NCI-H2171 treated with DMSO at 0.1 percent for 48 hours (cell line): ENCODE data around the gene CCDC107.
"Not testable (repeated sequence)": the region's sequence is repeated elsewhere in the genome, so short reads cannot be mapped to it uniquely, and the experiment has no call there.

Source experiments
- DNase-seq: peaks from one replicate; lab custom pipeline; 2025; lab: John Stamatoyannopoulos, UW

CCDC107 gene

GRCh38 chr9:35658137-35658967, at the start of gene CCDC107:
Gene CCDC107 (plus strand): TSS chr9:35658292. CDS start chr9:35658380, 88 bp downstream.
- DNase-seq: peak; percentile 74

DNA sequence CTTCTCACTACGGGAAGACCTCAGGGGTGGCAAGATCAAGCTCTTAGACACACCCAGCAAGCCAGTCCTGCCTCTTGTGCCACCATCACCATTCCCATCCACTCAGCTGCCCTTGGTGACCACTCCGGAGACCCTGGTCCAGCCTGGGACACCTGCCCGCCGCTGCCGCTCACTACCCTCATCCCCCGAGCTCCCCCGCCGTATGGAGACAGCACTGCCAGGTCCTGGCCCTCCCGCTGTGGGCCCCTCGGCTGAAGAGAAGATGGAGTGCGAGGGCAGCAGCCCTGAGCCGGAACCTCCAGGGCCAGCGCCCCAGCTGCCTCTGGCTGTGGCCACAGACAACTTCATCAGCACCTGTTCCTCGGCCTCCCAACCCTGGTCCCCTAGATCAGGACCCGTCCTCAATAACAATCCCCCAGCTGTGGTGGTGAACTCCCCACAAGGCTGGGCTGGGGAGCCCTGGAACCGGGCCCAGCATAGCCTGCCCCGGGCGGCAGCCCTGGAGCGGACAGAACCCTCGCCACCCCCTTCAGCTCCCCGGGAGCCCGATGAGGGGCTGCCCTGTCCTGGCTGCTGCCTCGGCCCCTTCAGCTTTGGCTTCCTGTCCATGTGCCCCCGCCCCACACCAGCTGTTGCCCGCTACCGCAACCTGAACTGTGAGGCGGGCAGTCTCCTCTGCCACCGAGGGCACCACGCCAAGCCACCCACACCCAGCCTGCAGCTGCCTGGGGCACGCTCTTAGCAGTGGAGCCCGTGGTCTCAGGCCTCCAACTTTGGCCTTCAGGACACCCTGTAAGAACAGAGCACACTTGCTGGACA, 48.9 kb upstream of the CCDC107 start:
- no peak for DNase-seq

GRCh38 chr9:35609820-35610163, 48.3 kb upstream of the CCDC107 start:
- DNase-seq: no peak

GRCh38 chr9:35611230-35611797, 46.8 kb upstream of the CCDC107 start:
- peak; percentile 9 for DNase-seq

GRCh38 chr9:35612066-35612465, 46.0 kb upstream of the CCDC107 start:
- DNase-seq: not testable (repeated sequence)

- no peak for DNase-seq
Observed at GRCh38 chr9:35612843-35613242, 45.2 kb upstream of the CCDC107 start.

- no peak for DNase-seq
Observed at GRCh38 chr9:35615981-35616680, 42.0 kb upstream of the CCDC107 start.

GRCh38 chr9:35616681-35617459, 41.2 kb upstream of the CCDC107 start:
- no peak for DNase-seq

DNA sequence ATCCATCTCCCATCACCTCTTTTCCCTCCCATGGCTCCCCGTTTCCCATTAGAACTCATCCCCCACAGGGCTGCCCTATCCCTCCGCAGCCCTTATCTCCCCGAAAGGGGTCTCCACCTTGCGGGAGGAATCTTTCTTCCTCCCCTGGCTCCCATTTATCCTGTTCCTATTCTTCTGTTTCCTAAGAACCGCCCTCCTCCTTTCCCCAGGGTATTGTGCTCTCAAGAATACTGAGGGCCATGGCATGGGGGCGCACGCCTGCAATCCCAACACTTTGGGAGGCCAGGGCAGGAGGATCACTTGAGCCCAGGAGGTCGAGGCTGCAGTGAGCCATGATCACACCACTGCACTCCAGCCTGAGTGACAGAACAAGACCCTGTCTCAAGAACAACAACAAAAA, 40.5 kb upstream of the CCDC107 start:
- DNase-seq: no peak

DNA sequence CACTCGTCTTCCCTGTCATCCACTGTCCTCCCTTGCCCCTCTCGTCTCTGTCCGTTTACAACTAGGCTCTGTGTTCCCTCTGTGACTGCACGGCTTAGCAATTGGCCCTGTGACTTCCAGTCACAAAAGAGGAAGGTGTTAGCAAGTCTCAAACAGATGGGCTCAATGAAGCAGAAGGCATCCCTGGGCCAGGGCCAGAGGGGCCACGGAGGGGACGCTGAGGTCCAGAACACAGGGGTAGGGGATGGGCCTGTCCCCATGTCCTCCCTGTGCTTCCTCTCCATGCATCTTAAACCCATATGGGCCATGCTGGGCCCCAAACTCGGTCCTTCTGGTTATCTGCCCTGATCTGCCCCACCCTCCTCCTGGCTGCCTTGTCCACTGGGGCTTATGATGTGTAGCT, 39.8 kb upstream of the CCDC107 start, which contains the start of gene CD72:
Gene CD72, minus strand, starts transcription at position 89 of the 403 bp plus-strand sequence. CDS start 110 bp downstream, outside the sequence.
- DNase-seq: peak; percentile 11

DNA sequence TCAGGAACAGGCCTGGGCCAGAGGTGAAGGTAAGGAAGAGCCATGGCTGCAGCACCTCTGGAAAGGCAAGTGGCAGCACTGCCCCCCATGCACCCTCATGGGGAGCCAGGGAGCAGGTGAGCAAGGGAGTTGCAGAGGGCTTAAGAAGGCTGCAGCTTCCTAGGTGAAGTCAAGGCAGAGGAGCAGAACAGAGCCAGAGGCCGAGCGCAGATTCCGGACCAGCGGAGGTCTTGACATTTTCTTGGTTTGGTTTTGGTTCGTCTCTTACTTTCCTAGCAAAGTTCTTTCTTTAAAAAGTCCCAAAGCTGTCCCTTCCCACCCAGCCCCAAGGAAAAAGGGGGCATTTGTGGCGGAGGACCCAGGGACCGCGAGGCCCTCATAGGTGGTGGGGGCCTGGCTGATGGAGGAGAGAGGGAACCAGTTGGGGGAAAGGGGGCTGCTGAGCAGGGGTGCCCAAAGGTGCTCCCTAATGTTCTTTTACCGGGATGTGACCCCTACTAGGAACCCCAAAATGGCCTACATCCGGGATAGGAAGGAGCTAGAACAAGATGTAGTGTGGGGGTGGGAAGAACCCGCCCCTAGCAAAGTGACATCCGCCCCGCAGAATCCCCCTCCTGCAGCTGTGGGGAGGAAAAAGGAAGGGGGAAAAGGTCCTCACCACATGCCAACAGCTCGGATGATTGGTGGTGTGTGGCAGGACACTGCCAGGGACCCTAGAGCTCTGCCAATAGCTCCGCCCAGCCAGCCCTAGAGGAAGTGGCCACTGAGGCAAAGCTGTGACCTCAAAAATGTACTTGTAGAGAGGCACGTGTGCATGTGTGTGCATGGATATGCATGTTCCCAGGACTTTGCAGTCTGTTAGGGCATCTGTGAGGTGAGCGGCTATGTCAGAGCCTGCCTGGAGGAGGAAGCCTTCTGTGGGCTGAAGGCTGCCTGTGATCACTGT, 39.0 kb upstream of the CCDC107 start:
- no peak for DNase-seq

DNA sequence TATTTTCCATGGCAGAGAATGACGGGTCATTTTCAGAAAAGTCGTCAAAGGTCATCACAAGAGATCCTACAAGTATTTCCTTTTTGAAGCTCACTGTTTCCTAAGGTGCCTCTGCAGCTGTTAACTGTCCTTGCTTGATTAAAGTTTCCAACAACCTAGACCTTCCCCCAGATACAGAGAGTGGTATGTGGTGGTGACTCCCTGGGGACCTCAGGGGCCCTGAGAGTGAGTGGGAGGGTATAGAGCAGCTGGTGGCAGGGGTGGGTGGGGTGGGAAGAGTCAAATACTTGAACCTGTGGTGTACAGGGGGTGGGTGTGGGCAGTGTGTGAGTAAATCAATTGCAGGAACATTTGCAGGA, 38.3 kb upstream of the CCDC107 start:
- DNase-seq: peak; percentile 6

DNA sequence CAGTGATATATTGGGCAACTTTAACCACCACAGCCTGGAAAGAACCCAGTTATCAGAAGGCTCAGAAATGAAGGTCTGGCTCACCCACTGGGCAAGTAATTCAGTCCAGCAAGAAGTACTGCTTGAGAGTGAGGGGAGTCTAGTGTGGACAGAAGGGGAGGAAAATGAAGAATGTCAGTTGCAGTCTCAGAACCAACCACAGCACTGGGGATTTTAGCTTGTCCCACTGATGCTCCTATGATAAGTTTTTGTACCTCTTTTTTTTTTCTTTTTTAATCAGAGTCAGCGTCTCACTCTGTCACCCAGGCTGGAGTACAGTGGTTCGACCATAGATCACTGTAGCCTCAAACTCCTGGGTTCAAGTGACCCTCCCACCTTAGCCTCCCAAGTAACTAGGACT, 30.5 kb upstream of the CCDC107 start:
- no peak for DNase-seq

DNA sequence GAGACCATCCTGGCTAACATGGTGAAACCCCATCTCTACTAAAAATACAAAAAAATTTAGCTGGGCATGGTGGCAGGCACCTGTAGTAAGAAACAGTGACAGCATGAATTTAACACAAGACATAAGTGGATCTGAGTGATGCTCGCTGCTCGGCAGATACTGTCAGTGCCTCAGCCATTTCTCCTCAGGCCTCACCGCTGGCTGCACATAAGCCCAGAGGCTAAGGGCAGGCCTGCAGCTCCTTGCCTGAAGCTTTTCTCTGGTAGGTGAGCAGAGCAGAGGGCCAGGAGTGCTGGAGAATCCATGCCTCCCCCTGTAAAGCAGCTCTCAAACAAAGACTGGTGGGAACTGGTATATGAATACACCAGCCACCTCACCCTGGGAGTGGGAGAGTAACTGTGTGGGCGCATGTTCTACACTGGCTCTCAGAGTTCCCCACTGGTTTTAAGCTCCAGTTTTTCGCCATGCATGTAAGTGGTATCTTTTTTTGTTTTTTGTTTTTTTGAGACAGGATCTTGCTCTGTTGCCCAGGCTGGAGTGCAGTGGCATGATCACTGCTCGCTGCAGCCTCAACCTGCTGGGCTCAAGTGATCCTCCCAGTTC, 29.6 kb upstream of the CCDC107 start:
- DNase-seq: no peak

DNA sequence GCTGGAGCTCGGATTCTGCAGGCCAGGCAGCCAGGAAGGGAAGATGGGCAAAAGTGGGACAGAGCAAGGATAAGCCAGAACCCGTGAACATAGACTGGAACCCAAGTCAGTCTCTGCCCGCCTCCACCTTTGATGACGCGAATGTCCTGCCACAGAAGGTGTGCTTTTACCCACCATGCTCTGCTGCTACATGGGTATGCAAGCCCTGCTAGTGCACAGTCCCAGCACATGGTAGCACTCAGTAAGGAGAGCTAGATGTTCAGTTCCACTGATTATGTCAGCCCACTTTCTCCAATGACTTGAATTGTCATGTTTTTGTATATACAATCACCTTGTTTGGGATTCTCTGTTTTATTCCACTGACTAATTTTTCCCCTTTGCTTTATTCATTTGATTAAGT, 28.5 kb upstream of the CCDC107 start:
- no peak for DNase-seq

- no peak for DNase-seq
Observed at GRCh38 chr9:35635730-35636129, 22.4 kb upstream of the CCDC107 start.

DNA sequence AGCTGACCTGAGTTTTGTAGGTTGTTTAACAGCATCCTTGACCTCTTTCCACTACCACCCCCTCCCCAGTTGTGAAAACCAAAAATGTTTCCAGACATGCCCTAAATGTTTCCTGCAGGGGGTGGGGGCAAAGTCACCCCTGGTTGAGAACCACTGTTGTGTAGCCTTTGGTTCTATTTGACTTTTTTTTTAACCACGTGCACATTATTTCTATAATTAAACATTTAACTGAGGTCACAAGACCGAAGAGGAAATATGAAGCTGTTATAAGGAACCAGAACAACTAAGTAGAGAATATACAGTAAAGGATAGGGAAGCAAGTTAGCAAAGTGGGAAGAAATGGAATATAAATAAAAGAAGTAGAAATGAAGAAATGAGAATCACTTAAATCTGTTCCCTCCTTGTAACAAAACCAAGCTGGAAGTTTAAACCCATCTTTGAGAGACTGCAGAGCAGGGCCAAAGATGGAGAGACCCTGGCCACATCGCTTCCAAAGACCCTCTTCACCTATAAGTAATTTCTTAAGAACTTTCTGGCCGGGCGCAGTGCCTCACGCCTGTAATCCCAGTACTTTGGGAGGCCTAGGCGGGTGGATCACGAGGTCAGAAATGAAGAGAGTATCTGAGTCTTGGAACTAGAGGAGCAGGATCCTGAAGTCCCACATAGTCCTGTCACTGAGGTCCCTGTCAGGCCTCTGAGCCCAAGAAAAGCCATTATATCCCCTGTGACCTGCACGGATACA, 21.8 kb upstream of the CCDC107 start:
- DNase-seq: no peak

DNA sequence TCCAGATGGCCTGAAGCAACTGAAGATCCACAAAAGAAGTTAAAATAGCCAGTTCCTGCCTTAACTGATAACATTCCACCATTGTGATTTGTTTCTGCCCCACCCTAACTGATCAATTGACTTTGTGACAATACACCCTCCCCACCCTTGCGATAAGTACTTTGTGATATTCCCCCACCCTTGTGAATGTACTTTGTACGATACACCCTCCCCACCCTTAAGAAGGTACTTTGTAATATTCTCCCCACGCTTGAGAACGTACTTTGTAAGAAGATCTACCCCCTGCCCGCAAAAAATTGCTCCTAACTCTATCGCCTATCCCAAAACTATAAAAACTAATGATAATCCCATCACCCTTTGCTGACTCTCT, 21.2 kb upstream of the CCDC107 start:
- not testable (repeated sequence) for DNase-seq

- DNase-seq: not testable (repeated sequence)
Observed at GRCh38 chr9:35637427-35637955, 20.6 kb upstream of the CCDC107 start.
